ENCODE measurements around the gene TYSND1. TPM values are rescaled to one million over a fixed set of nuclear protein-coding genes. Genes with fewer than 3 reads are reported as not detected.

The TYSND1 gene
- total RNA-seq, 1 experiment from 2014 or later = 16.5 TPM

GRCh38 chr10:70121281-70121949 lies 25.1 kb downstream of the TYSND1 start:
- no peak for DNase-seq (ENCODE audit: unreplicated experiment)
- no TSS peak for BruUV-seq (replicated peaks)
- intact Hi-C loops (cut with micrococcal nuclease) = no loop called here
- no peak for TF ChIP-seq CTCF (IDR thresholded peaks at IDR 0.05; ENCODE audit: unreplicated experiment)
- H3K9me3 Mint-ChIP-seq (ENCODE audit: unreplicated experiment) = no peaks in the 10 kb centered on the region
- CTCF ChIA-PET = no interaction called here
- H3K36me3 Mint-ChIP-seq (ENCODE audit: insufficient read depth, unreplicated experiment) = peaks cover 25% of the 10 kb centered on the region
- peaks cover 1% of the 10 kb centered on the region for H3K4me1 Mint-ChIP-seq (ENCODE audit: insufficient read depth, unreplicated experiment)
- H3K27ac Mint-ChIP-seq (ENCODE audit: low read depth, unreplicated experiment) = no peak overlapping the region
- H3K4me3 Mint-ChIP-seq (ENCODE audit: unreplicated experiment) = no peak overlapping the region
- no peaks in the 10 kb centered on the region for H3K27me3 Mint-ChIP-seq (ENCODE audit: insufficient read depth, unreplicated experiment)
- POLR2A ChIA-PET = interaction anchor here (0.6 kb wide), 1 partner anchor 10 kb away, joined by 3 read pairs; no protein-coding TSS in a partner anchor

DNA sequence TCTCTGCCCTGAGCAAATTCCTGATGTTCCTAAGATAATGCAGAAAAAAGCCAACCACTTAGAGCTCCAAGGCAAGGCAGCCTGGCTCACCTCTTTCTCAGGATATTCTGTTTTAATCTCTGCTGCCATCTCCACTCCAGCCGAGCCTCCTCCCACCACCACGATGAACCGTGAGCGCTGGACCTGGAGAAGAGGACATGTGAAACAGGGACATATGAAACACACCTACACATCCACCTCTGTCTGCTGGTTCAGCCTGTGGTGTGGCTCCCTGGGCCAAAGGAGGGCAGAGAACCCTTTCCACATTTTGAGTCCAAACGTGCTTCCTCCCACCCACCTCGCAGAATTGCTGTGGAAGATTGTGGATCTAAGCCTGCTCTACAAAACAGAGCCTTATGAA lies 26.1 kb downstream of the TYSND1 start:
- no peak for DNase-seq (ENCODE audit: unreplicated experiment)
- Mint-ChIP-seq H3K36me3 (ENCODE audit: insufficient read depth, unreplicated experiment) (peaks cover 30% of the 10 kb centered on the region), H3K4me3 (ENCODE audit: unreplicated experiment) (no peak overlapping the region), H3K27ac (ENCODE audit: low read depth, unreplicated experiment) (peak overlapping the region; percentile 27), H3K27me3 (ENCODE audit: insufficient read depth, unreplicated experiment) (no peaks in the 10 kb centered on the region), H3K4me1 (ENCODE audit: insufficient read depth, unreplicated experiment) (peaks cover 6% of the 10 kb centered on the region), H3K9me3 (ENCODE audit: unreplicated experiment) (no peaks in the 10 kb centered on the region)
- ChIA-PET CTCF (interaction anchor here (0.8 kb wide), 2 partner anchors 11 to 268 kb away, joined by 3 to 4 read pairs; no protein-coding TSS in a partner anchor), POLR2A (no interaction called here)
- TF ChIP-seq CTCF (IDR thresholded peaks at IDR 0.05; ENCODE audit: unreplicated experiment) = no peak
- BruUV-seq (replicated peaks) = no TSS peak
- intact Hi-C loops (cut with micrococcal nuclease) = no loop called here

DNA sequence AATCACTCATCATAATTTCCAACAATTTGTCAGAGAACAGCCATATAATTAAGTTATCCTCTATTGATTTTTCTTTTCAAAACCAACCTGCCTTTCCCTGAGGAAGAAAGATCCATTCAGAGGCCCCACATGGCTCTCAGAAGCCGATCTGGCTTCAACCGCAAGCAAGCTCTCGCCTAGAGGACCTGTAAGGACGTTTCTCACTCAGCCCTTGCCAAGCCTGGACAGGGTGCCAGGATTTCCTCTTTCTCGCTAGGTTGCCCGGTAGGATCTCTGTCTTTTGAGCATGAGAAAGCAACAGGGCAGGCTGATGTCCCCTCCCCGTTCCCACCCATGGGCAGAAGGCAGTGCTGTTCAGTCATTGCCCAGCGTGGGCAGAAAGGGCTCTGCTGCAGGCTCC lies 26.9 kb downstream of the TYSND1 start:
- Mint-ChIP-seq H3K36me3 (ENCODE audit: insufficient read depth, unreplicated experiment) (peaks cover 35% of the 10 kb centered on the region), H3K27me3 (ENCODE audit: insufficient read depth, unreplicated experiment) (no peaks in the 10 kb centered on the region), H3K4me3 (ENCODE audit: unreplicated experiment) (no peak overlapping the region), H3K27ac (ENCODE audit: low read depth, unreplicated experiment) (no peak overlapping the region), H3K4me1 (ENCODE audit: insufficient read depth, unreplicated experiment) (peaks cover 6% of the 10 kb centered on the region), H3K9me3 (ENCODE audit: unreplicated experiment) (no peaks in the 10 kb centered on the region)
- intact Hi-C loops (cut with micrococcal nuclease) = no loop called here
- POLR2A ChIA-PET = interaction anchor here (0.6 to 1.9 kb wide), 4 partner anchors 11 to 30 kb away, joined by 3 to 7 read pairs (median 4); partner anchors contain the start of gene TYSND1
- no peak for TF ChIP-seq CTCF (IDR thresholded peaks at IDR 0.05; ENCODE audit: unreplicated experiment)
- no peak for DNase-seq (ENCODE audit: unreplicated experiment)
- BruUV-seq (replicated peaks) = no TSS peak
- CTCF ChIA-PET = interaction anchor here (0.7 to 4.8 kb wide), 4 partner anchors 8 to 320 kb away, joined by 3 to 81 read pairs (median 4); no protein-coding TSS in a partner anchor

- intact Hi-C loops (cut with micrococcal nuclease) = no loop called here
Measured at GRCh38 chr10:70119197-70119596, 27.3 kb downstream of the TYSND1 start.

More at GRCh38 chr10:70119197-70119596, 27.3 kb downstream of the TYSND1 start:
- Mint-ChIP-seq H3K36me3 (ENCODE audit: insufficient read depth, unreplicated experiment) (peaks cover 40% of the 10 kb centered on the region), H3K9me3 (ENCODE audit: unreplicated experiment) (no peaks in the 10 kb centered on the region), H3K27me3 (ENCODE audit: insufficient read depth, unreplicated experiment) (no peaks in the 10 kb centered on the region), H3K4me3 (ENCODE audit: unreplicated experiment) (no peak overlapping the region), H3K27ac (ENCODE audit: low read depth, unreplicated experiment) (no peak overlapping the region), H3K4me1 (ENCODE audit: insufficient read depth, unreplicated experiment) (peaks cover 6% of the 10 kb centered on the region)
- no peak for DNase-seq (ENCODE audit: unreplicated experiment)
- no peak for TF ChIP-seq CTCF (IDR thresholded peaks at IDR 0.05; ENCODE audit: unreplicated experiment)
- CTCF ChIA-PET = interaction anchor here (0.7 to 5.7 kb wide), 7 partner anchors 9 to 319 kb away, joined by 3 to 107 read pairs (median 18); partner anchors contain the start of gene TYSND1
- POLR2A ChIA-PET = interaction anchor here (1.1 to 1.9 kb wide), 4 partner anchors 11 to 27 kb away, joined by 3 to 7 read pairs (median 4); partner anchors contain the start of gene TYSND1
- BruUV-seq (replicated peaks) = no TSS peak
